Skeletal muscle satellite cell (primary cell): Measurements from ENCODE around the gene PGBD5.

Source experiments
- H3K27me3 ChIP-seq: 2 replicates; pipeline ENCODE4 v1.7.0; 2013; ENCODE audit warnings: low read length; ENCODE audit not compliant: control insufficient read depth, insufficient read depth
- H3K36me3 ChIP-seq: 2 replicates; pipeline ENCODE4 v1.7.0; 2013; ENCODE audit warnings: mild to moderate bottlenecking, control low read depth, low read length; ENCODE audit not compliant: insufficient read depth
- H3K4me1 ChIP-seq: 2 replicates; pipeline ENCODE4 v1.7.0; 2013; ENCODE audit warnings: low read length; ENCODE audit not compliant: control insufficient read depth, insufficient read depth
- H3K4me2 ChIP-seq: 2 replicates; pipeline ENCODE4 v1.7.0; 2013; ENCODE audit warnings: mild to moderate bottlenecking, low read length
- H3K4me3 ChIP-seq: 2 replicates; pipeline ENCODE4 v1.7.0; 2013; ENCODE audit warnings: low read length
- H3K9ac ChIP-seq: 2 replicates; pipeline ENCODE4 v1.7.0; 2013; ENCODE audit warnings: mild to moderate bottlenecking, low read depth, low read length, moderate library complexity
- H3K9me3 ChIP-seq: replicated peaks from 2 replicates; pipeline ENCODE4 v1.7.0; 2013; ENCODE audit warnings: mild to moderate bottlenecking, control low read depth, low read length

The PGBD5 gene

DNA sequence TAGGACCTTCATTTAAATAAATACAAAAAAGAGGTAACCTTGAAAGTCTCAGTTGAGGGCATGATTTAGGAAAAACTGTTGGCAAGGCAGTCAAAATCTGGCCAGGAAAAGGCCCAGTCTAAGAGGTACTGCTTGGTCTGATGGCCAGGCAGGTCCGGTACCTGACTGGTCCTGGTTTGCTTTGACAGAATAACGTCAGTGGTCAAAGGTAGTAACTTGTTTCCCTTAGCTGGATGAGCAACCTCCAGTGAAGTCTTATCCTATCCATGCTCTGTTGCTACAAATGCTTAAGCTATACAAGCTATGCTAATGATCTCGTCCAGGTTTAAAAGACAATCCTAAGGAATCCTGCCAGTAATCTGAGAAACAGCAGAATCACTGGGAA, 85.0 kb downstream of the PGBD5 start:
- H3K4me1 ChIP-seq = peaks cover 6% of the 10 kb centered on the region
- no peaks in the 10 kb centered on the region for H3K27me3 ChIP-seq
- no peak overlapping the region for H3K4me3 ChIP-seq
- H3K4me2 ChIP-seq = no peak overlapping the region
- no peak overlapping the region for H3K9ac ChIP-seq
- no peaks in the 10 kb centered on the region for H3K36me3 ChIP-seq
- no peaks in the 10 kb centered on the region for H3K9me3 ChIP-seq

DNA sequence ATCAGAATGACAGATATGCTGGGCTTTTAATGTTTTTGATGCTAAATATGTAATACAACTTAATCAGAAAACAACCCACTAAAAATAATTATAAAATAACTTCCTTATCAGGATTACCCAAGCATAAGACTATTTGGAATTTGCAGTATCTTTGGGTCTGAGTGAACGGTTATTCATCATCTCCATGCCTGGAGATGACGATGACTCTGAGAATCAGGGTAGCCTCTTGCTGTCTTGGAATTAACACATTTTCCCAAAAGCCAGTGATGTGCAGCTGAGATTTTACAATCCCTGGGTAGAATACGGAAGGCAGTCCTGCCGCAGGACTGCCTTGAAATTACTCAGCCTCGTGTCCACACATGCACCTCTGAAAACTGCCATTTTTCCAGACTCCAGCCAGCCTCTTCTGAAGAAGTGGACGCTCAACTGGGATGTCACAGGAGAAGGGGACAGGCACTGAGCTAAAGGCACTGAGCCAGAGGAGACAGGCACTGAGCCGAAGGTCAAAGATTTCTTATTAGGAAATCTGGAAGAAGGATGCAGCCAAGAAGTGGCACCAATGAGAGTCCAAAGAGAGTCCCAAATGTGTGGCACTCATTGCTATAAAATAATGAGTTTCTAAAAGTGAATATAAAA, 85.5 kb downstream of the PGBD5 start:
- Histone ChIP-seq H3K9ac (no peak overlapping the region), H3K4me3 (no peak overlapping the region), H3K4me2 (no peak overlapping the region), H3K27me3 (no peaks in the 10 kb centered on the region), H3K36me3 (no peaks in the 10 kb centered on the region), H3K4me1 (peaks cover 10% of the 10 kb centered on the region), H3K9me3 (no peaks in the 10 kb centered on the region)

DNA sequence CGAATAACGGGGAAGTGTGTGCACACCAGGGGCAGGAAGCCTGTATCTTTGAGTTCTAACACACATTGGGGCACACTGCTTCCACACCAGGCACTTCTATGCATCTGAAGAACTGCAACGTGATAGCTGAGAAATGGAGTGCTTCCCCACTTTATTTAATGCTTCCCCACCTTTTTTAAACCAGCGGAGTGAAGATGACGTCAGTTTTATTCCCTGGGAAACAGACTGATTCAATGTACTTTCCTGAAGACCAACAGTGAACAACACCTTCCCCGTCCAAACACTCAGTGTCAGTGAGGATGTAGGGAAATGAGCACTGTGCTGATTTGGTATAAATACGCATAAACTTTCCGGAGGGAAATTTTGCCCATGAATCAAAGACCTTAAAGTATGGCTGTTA, 87.1 kb downstream of the PGBD5 start:
- Histone ChIP-seq H3K4me2 (no peak overlapping the region), H3K9ac (no peak overlapping the region), H3K9me3 (no peaks in the 10 kb centered on the region), H3K27me3 (no peaks in the 10 kb centered on the region), H3K4me3 (no peak overlapping the region), H3K4me1 (peaks cover 10% of the 10 kb centered on the region), H3K36me3 (no peaks in the 10 kb centered on the region)

DNA sequence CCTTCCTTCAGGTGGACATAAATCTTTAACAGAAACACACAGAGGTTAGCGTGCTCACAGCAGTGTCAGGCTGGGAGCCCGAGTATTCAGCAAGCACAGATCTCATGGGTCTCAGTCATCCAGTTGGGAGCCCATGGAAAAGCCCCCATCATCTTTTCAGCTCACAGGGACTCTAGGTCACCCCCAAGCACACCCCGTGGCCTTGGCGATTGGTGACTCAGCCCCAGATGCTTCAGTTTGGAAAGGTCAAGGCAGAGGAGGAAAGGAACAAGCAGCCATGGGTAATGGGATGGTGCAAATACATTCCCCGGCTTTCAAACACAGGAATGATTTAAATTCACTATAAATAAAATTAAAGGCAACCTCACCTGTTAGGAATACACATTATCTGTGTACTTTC, 88.9 kb downstream of the PGBD5 start:
- no peaks in the 10 kb centered on the region for H3K9me3 ChIP-seq

DNA sequence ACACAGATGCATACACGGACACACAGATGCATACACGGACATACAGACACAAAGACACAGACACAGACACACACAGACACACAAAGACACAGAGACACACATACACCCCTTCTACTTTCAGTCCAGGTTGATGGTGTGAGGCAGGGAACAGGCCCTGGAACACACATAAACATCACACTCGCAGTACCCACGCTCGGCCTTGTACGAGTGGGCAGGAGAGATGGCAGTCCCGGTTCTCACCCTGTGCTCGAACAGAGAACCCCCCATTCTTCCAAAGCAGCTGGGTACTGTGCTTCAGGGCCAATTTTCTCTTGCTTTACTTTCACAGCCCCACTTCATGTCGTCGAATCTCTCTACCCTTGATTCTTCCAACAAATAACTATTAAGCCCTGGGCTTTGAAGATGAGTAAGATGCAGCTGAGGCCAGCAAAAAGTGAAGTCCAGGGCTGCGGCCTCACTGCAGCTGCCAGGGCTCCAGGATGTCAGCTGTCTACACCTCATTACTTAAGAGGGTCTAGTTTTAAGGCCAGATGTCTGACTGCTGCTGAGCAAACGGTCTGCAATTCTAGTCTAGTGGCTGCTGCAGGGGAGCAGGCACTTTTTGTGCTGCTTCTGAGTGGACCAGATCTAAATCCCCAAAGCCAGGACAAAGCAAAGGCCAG, 90.1 kb downstream of the PGBD5 start:
- no peak overlapping the region for H3K4me3 ChIP-seq
- no peak overlapping the region for H3K4me2 ChIP-seq
- H3K9ac ChIP-seq = no peak overlapping the region
- no peaks in the 10 kb centered on the region for H3K9me3 ChIP-seq
- H3K36me3 ChIP-seq = no peaks in the 10 kb centered on the region
- no peaks in the 10 kb centered on the region for H3K27me3 ChIP-seq
- peaks cover 10% of the 10 kb centered on the region for H3K4me1 ChIP-seq

More for the DNA sequence above, 88.9 kb downstream of the PGBD5 start:
- H3K27me3 ChIP-seq = no peaks in the 10 kb centered on the region
- no peaks in the 10 kb centered on the region for H3K36me3 ChIP-seq
- no peak overlapping the region for H3K9ac ChIP-seq
- peaks cover 10% of the 10 kb centered on the region for H3K4me1 ChIP-seq
- no peak overlapping the region for H3K4me2 ChIP-seq
- no peak overlapping the region for H3K4me3 ChIP-seq

DNA sequence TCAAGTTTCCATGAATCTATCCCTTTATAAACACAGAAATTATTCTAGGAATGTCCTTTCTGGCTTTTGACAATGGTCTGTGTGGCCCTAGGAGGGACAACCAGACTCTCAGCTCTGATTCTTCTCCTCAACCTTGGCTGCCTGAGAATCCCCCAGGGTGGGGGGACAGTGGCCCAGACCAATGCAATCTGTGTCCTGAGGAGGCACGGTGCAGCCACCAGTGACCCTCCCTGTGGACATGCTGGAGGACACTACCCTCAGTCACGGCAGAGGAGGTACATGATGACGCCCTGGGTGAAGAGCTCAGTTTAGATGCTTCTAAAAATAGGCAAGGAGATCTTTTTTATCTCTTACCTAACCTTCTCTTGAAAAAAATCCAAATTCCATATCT, 91.7 kb downstream of the PGBD5 start:
- Histone ChIP-seq H3K9ac (no peak overlapping the region), H3K4me1 (peaks cover 10% of the 10 kb centered on the region), H3K27me3 (no peaks in the 10 kb centered on the region), H3K9me3 (no peaks in the 10 kb centered on the region), H3K4me3 (no peak overlapping the region), H3K4me2 (no peak overlapping the region), H3K36me3 (no peaks in the 10 kb centered on the region)

DNA sequence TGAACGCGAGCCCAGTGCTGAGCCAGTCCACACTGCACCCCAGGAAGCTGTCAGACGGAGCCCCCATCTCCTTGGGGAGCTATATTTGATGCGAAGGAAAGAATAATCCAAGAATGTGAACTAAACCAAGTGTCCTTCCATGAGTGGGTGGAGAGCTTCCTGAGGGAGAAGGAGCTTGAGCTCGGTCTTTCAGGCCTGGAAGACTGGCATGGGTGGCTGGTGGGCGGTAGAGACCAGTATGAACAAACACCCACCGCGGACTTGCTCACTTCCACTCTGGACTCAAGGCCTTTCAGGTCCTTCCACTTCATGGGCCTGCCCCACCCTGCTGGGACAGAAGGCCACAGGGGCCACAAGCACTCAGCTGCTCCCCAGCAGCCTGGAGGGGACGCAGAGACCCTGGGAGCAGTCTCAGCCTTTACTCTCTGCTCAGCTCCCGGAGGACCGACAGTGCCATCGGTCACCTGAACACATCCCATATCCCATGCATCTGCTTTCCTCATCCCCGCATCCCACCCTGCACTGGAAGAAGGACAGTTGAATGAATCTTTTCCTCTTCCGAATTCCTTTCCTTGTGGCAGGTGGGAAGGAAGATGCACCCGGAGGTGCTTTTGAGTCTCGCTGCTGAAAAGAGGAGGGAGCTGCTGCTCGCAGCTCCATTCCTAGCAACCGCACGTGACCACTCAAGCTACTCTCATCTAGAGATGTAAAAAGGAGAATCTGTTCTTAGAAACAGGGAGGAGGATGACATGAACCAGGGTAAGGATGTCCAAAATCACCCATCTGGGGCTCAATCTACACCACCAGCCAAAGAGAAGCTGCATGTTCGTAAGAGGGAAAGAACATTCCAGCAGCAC, 92.3 kb downstream of the PGBD5 start:
- Histone ChIP-seq H3K4me3 (no peak overlapping the region), H3K36me3 (no peaks in the 10 kb centered on the region), H3K9ac (no peak overlapping the region), H3K27me3 (no peaks in the 10 kb centered on the region), H3K9me3 (no peaks in the 10 kb centered on the region), H3K4me1 (peaks cover 10% of the 10 kb centered on the region), H3K4me2 (no peak overlapping the region)

DNA sequence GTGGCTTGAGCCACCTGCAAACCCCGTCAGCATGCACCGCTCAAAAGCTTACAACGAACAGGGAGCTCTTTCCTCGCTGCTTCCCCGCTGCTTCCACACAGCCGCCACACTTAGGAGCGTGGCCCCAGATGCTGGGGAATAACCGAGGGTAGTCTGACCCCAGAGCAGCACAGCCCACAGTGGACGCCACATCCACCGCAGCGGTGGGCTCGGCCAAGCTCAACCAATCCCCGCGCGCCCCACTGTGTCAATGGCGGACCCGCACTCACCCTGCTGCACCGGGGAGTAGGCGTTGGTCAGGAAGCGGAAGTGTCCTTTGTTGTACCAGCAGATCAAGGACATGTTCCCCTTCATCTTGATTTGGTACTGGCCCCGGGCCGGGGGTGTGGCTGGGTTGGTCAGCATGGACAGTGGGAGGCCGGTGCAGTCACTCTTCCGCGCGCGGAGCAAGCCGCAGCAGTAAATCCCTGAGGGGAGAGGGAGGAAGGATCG, 93.5 kb downstream of the PGBD5 start:
- Histone ChIP-seq H3K4me2 (no peak overlapping the region), H3K36me3 (no peaks in the 10 kb centered on the region), H3K9me3 (no peaks in the 10 kb centered on the region), H3K4me3 (no peak overlapping the region), H3K9ac (no peak overlapping the region), H3K4me1 (peaks cover 16% of the 10 kb centered on the region), H3K27me3 (no peaks in the 10 kb centered on the region)

DNA sequence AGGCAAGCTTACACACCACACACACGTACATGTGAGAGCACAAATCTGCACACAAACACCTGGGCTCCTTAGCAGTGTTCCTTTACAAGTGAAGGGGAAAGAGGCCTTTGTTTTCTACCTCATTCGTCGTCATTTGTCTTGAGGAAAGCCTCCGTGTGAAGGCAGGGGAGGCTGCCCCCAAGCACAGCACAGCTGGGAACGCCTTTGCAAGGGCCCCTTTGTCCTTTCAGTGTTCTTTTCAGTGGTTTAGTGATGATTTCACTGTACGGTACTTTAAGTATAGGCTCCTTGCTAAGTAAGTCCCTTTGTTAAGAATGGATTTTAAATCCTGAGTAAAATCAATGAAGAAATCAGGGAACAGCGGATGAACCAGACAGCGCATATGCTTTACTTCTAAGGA, 94.1 kb downstream of the PGBD5 start:
- H3K9ac ChIP-seq = no peak overlapping the region
- H3K36me3 ChIP-seq = no peaks in the 10 kb centered on the region
- H3K9me3 ChIP-seq = no peaks in the 10 kb centered on the region
- no peak overlapping the region for H3K4me3 ChIP-seq
- H3K27me3 ChIP-seq = no peaks in the 10 kb centered on the region
- H3K4me1 ChIP-seq = peaks cover 19% of the 10 kb centered on the region
- H3K4me2 ChIP-seq = no peak overlapping the region

DNA sequence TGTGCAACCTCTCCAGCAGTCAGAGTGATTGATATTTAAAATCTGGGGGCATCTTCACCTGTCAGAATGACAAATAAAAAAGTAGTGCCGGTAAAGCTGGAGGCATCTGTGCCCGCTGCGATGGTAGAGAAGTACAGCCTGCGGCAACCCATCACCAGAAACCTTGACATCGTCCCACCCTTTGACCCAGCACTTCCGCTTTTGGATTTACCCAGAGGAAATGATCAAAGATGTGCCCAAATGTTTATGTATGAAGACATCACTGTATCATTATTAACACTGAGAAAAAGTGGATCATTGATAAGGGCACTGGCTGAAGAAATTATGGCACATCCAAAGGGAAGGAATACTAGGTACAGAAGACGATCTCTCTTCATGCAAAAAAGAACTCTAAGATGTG, 96.0 kb downstream of the PGBD5 start:
- Histone ChIP-seq H3K4me2 (no peak overlapping the region), H3K36me3 (no peaks in the 10 kb centered on the region), H3K27me3 (no peaks in the 10 kb centered on the region), H3K9ac (no peak overlapping the region), H3K4me3 (no peak overlapping the region), H3K4me1 (peaks cover 9% of the 10 kb centered on the region), H3K9me3 (no peaks in the 10 kb centered on the region)

DNA sequence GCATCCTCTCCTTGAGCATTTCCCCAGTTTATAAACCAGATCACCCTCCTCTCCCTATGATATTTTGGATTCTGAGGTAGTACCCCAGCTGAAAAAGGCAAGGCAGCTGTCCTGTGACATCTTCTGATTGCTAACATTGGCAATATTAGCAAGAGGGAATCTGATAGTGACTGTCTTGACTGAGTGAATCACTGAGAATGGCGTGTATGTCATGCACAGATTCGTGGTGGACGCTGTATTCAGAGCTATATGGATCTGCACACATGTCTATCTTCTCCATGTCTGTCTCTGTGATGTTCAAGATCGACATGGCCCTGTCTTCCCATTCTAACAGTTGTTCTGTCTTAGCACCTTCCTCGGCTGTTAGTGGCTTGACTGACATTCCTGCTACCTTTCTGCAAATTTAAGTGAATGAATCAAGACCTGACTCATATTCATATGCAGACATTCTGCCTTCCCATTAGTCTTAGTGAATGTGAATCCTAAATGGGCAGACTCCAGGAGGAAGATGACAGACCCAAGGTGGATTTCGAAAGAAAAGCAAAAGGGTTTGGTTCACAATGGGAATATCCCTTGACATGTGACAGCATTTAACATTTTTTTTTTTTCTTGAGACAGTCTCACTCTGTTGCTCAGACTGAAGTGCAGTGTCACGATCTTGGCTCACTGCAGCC, 97.7 kb downstream of the PGBD5 start:
- Histone ChIP-seq H3K9me3 (no peaks in the 10 kb centered on the region), H3K4me3 (no peak overlapping the region), H3K9ac (no peak overlapping the region), H3K27me3 (no peaks in the 10 kb centered on the region), H3K4me1 (peaks cover 9% of the 10 kb centered on the region), H3K36me3 (no peaks in the 10 kb centered on the region), H3K4me2 (no peak overlapping the region)
